BLaER1 (cell line): ENCODE measurements around the gene CPZ.

Source experiments
- H3K27ac ChIP-seq: shearing (Covaris generic); formaldehyde crosslinking; 2 replicates; pipeline ENCODE4 v1.8.1; 2022
- H3K27me3 ChIP-seq: shearing (Covaris generic); formaldehyde crosslinking; 2 replicates; pipeline ENCODE4 v1.8.1; 2022
- H3K36me3 ChIP-seq: shearing (Covaris generic); formaldehyde crosslinking; 2 replicates; pipeline ENCODE4 v1.8.1; 2022
- H3K4me1 ChIP-seq: shearing (Covaris generic); formaldehyde crosslinking; 2 replicates; pipeline ENCODE4 v1.8.1; 2022
- H3K4me2 ChIP-seq: shearing (Covaris generic); formaldehyde crosslinking; 2 replicates; pipeline ENCODE4 v1.8.1; 2022
- H3K4me3 ChIP-seq: shearing (Covaris generic); formaldehyde crosslinking; 2 replicates; pipeline ENCODE4 v1.8.1; 2022
- H3K9ac ChIP-seq: shearing (Covaris generic); formaldehyde crosslinking; 2 replicates; pipeline ENCODE4 v1.8.1; 2022
- H3K9me3 ChIP-seq: shearing (Covaris generic); formaldehyde crosslinking; 2 replicates; pipeline ENCODE4 v1.8.1; 2022
- H4K20me1 ChIP-seq: shearing (Covaris generic); formaldehyde crosslinking; 2 replicates; pipeline ENCODE4 v1.8.1; 2022
- Cebpa-rat ChIP-seq: shearing (Covaris generic); IDR thresholded peaks from 2 replicates; pipeline ENCODE4 v1.8.1; 2022

The CPZ gene

GRCh38 chr4:8591626-8592365 is 769 bp upstream of the CPZ start:
- Histone ChIP-seq H3K27me3 (peaks cover 59% of the 10 kb centered on the region), H3K36me3 (no peaks in the 10 kb centered on the region), H3K9me3 (no peaks in the 10 kb centered on the region), H4K20me1 (peaks cover 37% of the 10 kb centered on the region), H3K4me1 (peaks cover 56% of the 10 kb centered on the region), H3K4me3 (peak overlapping the region; percentile 25; the same call in 1 of the 2 replicates), H3K4me2 (0 out of 2 replicates have a peak overlapping the region, but pooled peaks have one; percentile 60), H3K27ac (no peak overlapping the region), H3K9ac (no peak overlapping the region)
- no peak for TF ChIP-seq Cebpa-rat

GRCh38 chr4:8593264-8594096 is 915 bp downstream of the CPZ start:
- H3K4me1 ChIP-seq, result peaks cover 68% of the 10 kb centered on the region
- peaks cover 37% of the 10 kb centered on the region for H4K20me1 ChIP-seq
- H3K4me2 ChIP-seq, result peak overlapping the region; percentile 60
- no peaks in the 10 kb centered on the region for H3K9me3 ChIP-seq
- no peak overlapping the region for H3K9ac ChIP-seq
- H3K36me3 ChIP-seq, result no peaks in the 10 kb centered on the region
- TF ChIP-seq Cebpa-rat, result no peak
- H3K27me3 ChIP-seq, result peaks cover 59% of the 10 kb centered on the region
- H3K27ac ChIP-seq, result no peak overlapping the region
- H3K4me3 ChIP-seq, result no peak overlapping the region

DNA sequence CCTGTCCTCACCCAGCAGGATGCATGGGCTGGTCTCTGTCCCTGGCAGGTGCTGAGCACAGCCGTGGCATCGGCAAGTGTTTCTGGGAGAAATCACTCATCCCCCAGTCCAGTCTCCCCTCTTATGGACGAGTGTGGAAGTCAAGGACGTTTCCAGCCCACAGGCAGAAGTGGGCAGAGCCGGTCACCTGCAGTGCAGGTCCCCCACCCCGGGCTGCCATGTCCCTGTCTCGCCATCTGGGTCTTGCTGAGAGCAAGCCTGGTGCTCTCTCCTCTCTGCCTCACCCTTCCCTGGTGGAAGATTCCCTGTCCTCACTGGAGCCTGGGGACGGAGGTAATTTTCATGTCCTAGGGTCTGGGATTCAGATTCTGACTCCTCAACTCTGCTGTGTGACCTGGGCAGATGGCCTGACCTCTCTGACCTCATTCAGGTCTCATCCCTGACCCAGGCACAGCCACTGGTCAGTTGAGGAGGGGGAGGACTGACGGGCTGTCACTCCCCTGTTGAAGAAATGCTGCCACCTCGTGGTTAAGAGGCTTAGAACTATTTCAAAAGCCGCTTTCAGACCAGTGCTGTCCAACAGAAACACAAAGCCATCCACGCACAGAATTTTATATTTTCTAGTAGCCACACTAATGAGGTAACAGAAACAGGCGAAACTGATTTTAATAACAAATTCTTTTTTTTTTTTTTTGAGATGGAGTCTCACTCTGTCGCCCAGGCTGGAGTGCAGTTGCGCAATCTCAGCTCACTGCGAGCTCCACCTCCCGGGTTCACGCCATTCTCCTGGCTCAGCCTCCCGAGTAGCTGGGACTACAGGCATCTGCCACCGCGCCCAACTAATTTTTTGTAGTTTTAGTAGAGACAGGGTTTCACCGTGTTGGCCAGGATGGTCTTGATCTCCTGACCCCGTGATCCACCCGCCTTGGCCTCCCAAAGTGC is 1.8 kb downstream of the CPZ start:
- Histone ChIP-seq H3K27ac (no peak overlapping the region), H3K4me2 (no peak overlapping the region), H3K36me3 (no peaks in the 10 kb centered on the region), H3K4me1 (peaks cover 77% of the 10 kb centered on the region), H3K9ac (no peak overlapping the region), H3K9me3 (no peaks in the 10 kb centered on the region), H3K4me3 (no peak overlapping the region), H3K27me3 (peaks cover 55% of the 10 kb centered on the region), H4K20me1 (peaks cover 37% of the 10 kb centered on the region)
- peak; percentile 96 for TF ChIP-seq Cebpa-rat

- H3K4me2 ChIP-seq, result peak overlapping the region; percentile 61
- H3K27me3 ChIP-seq, result peaks cover 44% of the 10 kb centered on the region
- peaks cover 87% of the 10 kb centered on the region for H3K4me1 ChIP-seq
- H3K36me3 ChIP-seq, result no peaks in the 10 kb centered on the region
- H3K27ac ChIP-seq, result no peak overlapping the region
- no peak for TF ChIP-seq Cebpa-rat
- no peak overlapping the region for H3K9ac ChIP-seq
- peaks cover 37% of the 10 kb centered on the region for H4K20me1 ChIP-seq
- H3K9me3 ChIP-seq, result no peaks in the 10 kb centered on the region
- H3K4me3 ChIP-seq, result no peak overlapping the region
Measured at GRCh38 chr4:8595237-8596087, 2.9 kb downstream of the CPZ start.

DNA sequence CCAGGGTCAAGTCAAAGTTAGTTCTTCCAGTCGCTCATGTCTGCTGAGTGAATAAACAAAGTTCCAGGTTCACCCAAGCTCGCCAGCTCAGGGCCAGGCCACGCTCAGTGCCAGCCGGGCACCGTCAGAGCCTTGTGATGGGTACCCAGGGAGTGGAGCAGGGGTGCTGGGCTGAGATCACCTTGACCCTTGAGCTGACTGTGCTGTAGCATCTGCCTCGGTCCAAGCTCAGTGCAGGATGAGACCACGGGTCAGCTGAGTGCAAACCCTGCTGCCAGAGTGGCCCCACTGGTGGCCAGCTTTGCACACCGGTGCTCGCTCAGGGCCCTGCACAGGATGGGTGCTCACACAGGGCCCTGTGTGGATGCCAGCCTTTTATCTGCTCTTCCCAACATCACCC is 4.3 kb downstream of the CPZ start:
- H3K36me3 ChIP-seq, result no peaks in the 10 kb centered on the region

GRCh38 chr4:8597319-8597718 is 4.8 kb downstream of the CPZ start:
- peaks cover 26% of the 10 kb centered on the region for H3K27me3 ChIP-seq
- H3K36me3 ChIP-seq, result no peaks in the 10 kb centered on the region
- H3K27ac ChIP-seq, result no peak overlapping the region
- H3K9ac ChIP-seq, result no peak overlapping the region
- H3K4me3 ChIP-seq, result no peak overlapping the region
- H3K9me3 ChIP-seq, result no peaks in the 10 kb centered on the region
- TF ChIP-seq Cebpa-rat, result no peak
- H3K4me1 ChIP-seq, result peaks cover 87% of the 10 kb centered on the region
- no peak overlapping the region; the same call in 1 of the 2 replicates for H3K4me2 ChIP-seq
- peaks cover 20% of the 10 kb centered on the region for H4K20me1 ChIP-seq

More for the DNA sequence above, 4.3 kb downstream of the CPZ start:
- no peak for TF ChIP-seq Cebpa-rat
- no peak overlapping the region for H3K4me3 ChIP-seq
- peaks cover 24% of the 10 kb centered on the region for H4K20me1 ChIP-seq
- no peak overlapping the region for H3K4me2 ChIP-seq
- peaks cover 30% of the 10 kb centered on the region for H3K27me3 ChIP-seq
- H3K9ac ChIP-seq, result no peak overlapping the region
- H3K4me1 ChIP-seq, result peaks cover 87% of the 10 kb centered on the region
- no peak overlapping the region for H3K27ac ChIP-seq
- H3K9me3 ChIP-seq, result no peaks in the 10 kb centered on the region

DNA sequence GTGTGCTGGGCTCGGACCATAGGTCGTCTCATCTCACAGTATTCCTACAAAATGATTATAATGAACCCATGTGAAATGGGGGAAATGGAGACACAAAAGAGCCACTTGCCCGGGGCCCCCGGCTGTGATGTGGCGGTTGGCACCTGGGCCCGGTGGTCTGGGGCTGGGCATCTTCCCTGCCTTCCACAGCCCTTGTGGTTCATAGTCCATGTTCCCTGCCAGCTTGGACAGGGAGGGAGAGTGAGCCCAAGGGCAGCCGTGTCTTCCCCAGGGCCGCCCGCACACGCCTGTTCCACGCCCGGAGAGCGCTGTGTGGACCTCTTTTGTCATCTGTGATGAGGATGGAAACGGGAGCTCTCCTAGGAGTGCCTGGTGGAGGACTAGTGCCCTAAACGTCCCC is 5.2 kb downstream of the CPZ start:
- peaks cover 87% of the 10 kb centered on the region for H3K4me1 ChIP-seq
- no peaks in the 10 kb centered on the region for H3K9me3 ChIP-seq
- H3K27ac ChIP-seq, result no peak overlapping the region
- H3K36me3 ChIP-seq, result no peaks in the 10 kb centered on the region
- H3K27me3 ChIP-seq, result peaks cover 21% of the 10 kb centered on the region
- H3K4me3 ChIP-seq, result no peak overlapping the region
- no peak for TF ChIP-seq Cebpa-rat
- no peak overlapping the region for H3K9ac ChIP-seq
- peak overlapping the region; percentile 82 for H3K4me2 ChIP-seq
- H4K20me1 ChIP-seq, result peaks cover 15% of the 10 kb centered on the region; the same call in 1 of the 2 replicates

- no peak for TF ChIP-seq Cebpa-rat
- Histone ChIP-seq H3K9me3 (no peaks in the 10 kb centered on the region), H4K20me1 (peaks cover 8% of the 10 kb centered on the region; the same call in 1 of the 2 replicates), H3K27ac (peak overlapping the region; percentile 5; the same call in 1 of the 2 replicates), H3K4me3 (no peak overlapping the region), H3K4me2 (peak overlapping the region; percentile 82), H3K27me3 (peaks cover 13% of the 10 kb centered on the region), H3K9ac (peak overlapping the region; percentile 17; the same call in 1 of the 2 replicates), H3K4me1 (peaks cover 87% of the 10 kb centered on the region), H3K36me3 (no peaks in the 10 kb centered on the region)
Measured at GRCh38 chr4:8598391-8599090, 6.0 kb downstream of the CPZ start.
